ENCODE results near the gene SMC6.

GRCh38 chr2:17768894-17769293 lies 15.3 kb upstream of the SMC6 start:
- no peak for TF ChIP-seq CTCF (optimal IDR thresholded peaks at IDR 0.05 in 1 of 3, IDR thresholded peaks at IDR 0.05 in 1 of 3, conservative IDR thresholded peaks at IDR 0.05 in 1 of 3; ENCODE audit: extremely low read depth in 1 of 3, insufficient read depth in 2 of 3, low read length in 3 of 3)
- no peak for TF ChIP-seq EZH2 (IDR thresholded peaks at IDR 0.05; ENCODE audit: low read length)
